K562 (cell line): ENCODE data around the gene LRRC47. TPM values are rescaled to one million over a fixed set of nuclear protein-coding genes. Genes with fewer than 3 reads are reported as not detected.
A peak's percentile ranks its signal among the peaks of the same experiment; 100 is the strongest.

ENCODE experiments used
- CCNT2 ChIP-seq: IDR thresholded peaks from 2 replicates; pipeline ENCODE4 v1.6.1; 2011; ENCODE audit warnings: borderline replicate concordance, low read depth, mild to moderate bottlenecking, moderate library complexity, mixed read lengths, low read length; ENCODE audit not compliant: insufficient read length; ENCODE audit errors: extremely low read depth
- CREB5 ChIP-seq: fragments of 250-450 bp; sonication (Bioruptor Pico); IDR thresholded peaks from 2 replicates; pipeline ENCODE4 v1.5.0; 2020; ENCODE audit warnings: mild to moderate bottlenecking
- E2F1 ChIP-seq: sonication (generic); formaldehyde crosslinking; IDR thresholded peaks from 2 replicates; pipeline ENCODE4 v1.8.1; 2023; ENCODE audit warnings: mild to moderate bottlenecking, missing genetic modification reagents, moderate library complexity
- ETV6 ChIP-seq, 3 experiments: fragments of 150-350 bp in 1 of 3; sonication (generic) in 1 of 3; formaldehyde crosslinking in 1 of 3; IDR thresholded peaks; 2 replicates each; pipeline versions ENCODE4 v1.6.1 to v1.8.0; 2014 to 2022; ENCODE audit warnings: borderline replicate concordance in 2 of 3, low read depth in 2 of 3, antibody characterized with exemption in 1 of 3, low read length in 1 of 3, mild to moderate bottlenecking in 1 of 3, missing genetic modification reagents in 1 of 3
- GTF2B ChIP-seq: IDR thresholded peaks from 2 replicates; pipeline ENCODE4 v1.6.1; 2011; ENCODE audit not compliant: insufficient read length; ENCODE audit errors: extremely low read depth
- MCM5 ChIP-seq: fragments of 450-650 bp; IDR thresholded peaks from 2 replicates; pipeline ENCODE4 v1.6.1; 2016; ENCODE audit warnings: low read depth
- MYC ChIP-seq, 2 experiments: fragments of 250-450 bp in 1 of 2; sonication (Bioruptor Pico) in 1 of 2; IDR thresholded peaks; 2 replicates each; pipeline versions ENCODE4 v1.5.1 to v1.6.1; 2012 to 2021; ENCODE audit warnings: low read depth in 2 of 2, borderline replicate concordance in 1 of 2, improper control_type of control experiment in 1 of 2, low read length in 1 of 2, mild to moderate bottlenecking in 1 of 2, moderate library complexity in 1 of 2
- NCOA6 ChIP-seq: fragments of 450-650 bp; IDR thresholded peaks from 2 replicates; pipeline ENCODE4 v1.6.1; 2017; ENCODE audit warnings: mild to moderate bottlenecking
- NCOR1 ChIP-seq: fragments of 450-650 bp; IDR thresholded peaks from 2 replicates; pipeline ENCODE4 v1.6.1; 2016; ENCODE audit warnings: mild to moderate bottlenecking, moderate library complexity
- NFXL1 ChIP-seq: fragments of 450-650 bp; formaldehyde crosslinking; IDR thresholded peaks from 2 replicates; pipeline ENCODE4 v1.4.0; 2021; ENCODE audit warnings: mild to moderate bottlenecking
- PTBP1 ChIP-seq: fragments of 200-400 bp; formaldehyde crosslinking; IDR thresholded peaks from 2 replicates; pipeline ENCODE4 v1.6.1; 2017; ENCODE audit warnings: low read depth, low read length
- PYGO2 ChIP-seq: fragments of 450-650 bp; IDR thresholded peaks from 2 replicates; pipeline ENCODE4 v1.6.1; 2016; ENCODE audit warnings: mild to moderate bottlenecking, missing genetic modification characterization, moderate library complexity, missing compliant biosample characterization
- SMAD2 ChIP-seq: fragments of 150-350 bp; IDR thresholded peaks from 2 replicates; pipeline ENCODE4 v1.6.1; 2014; ENCODE audit warnings: low read depth, mild to moderate bottlenecking, low read length
- SNIP1 ChIP-seq: fragments of 450-650 bp; IDR thresholded peaks from 2 replicates; pipeline ENCODE4 v1.7.1; 2017; ENCODE audit warnings: low read depth, mild to moderate bottlenecking
- VEZF1 ChIP-seq: fragments of 200-800 bp; sonication (Bioruptor generic); IDR thresholded peaks from 2 replicates; pipeline ENCODE4 v1.6.1; 2017; ENCODE audit warnings: missing genetic modification characterization, missing compliant biosample characterization
- ZBTB33 ChIP-seq: sonication (generic); formaldehyde crosslinking; IDR thresholded peaks from 2 replicates; pipeline ENCODE4 v1.8.1; 2023; ENCODE audit warnings: mild to moderate bottlenecking, missing genetic modification reagents
- ZBTB7A ChIP-seq: IDR thresholded peaks from 2 replicates; pipeline ENCODE4 v1.6.1; 2011; ENCODE audit warnings: low read depth, mild to moderate bottlenecking, low read length, moderate library complexity, borderline replicate concordance; ENCODE audit not compliant: control insufficient read depth
- ZFP36 ChIP-seq: fragments of 150-350 bp; IDR thresholded peaks from 2 replicates; pipeline ENCODE4 v1.6.1; 2018; ENCODE audit warnings: low read length, low read depth; ENCODE audit not compliant: partially characterized antibody
- ZNF24 ChIP-seq: fragments of 450-650 bp; IDR thresholded peaks from 2 replicates; pipeline ENCODE4 v1.6.1; 2016
- ZNF263 ChIP-seq: sonication (generic); formaldehyde crosslinking; IDR thresholded peaks from 2 replicates; pipeline ENCODE4 v1.8.0; 2022; ENCODE audit warnings: mild to moderate bottlenecking, missing genetic modification reagents, borderline replicate concordance
- ZSCAN32 ChIP-seq: fragments of 450-650 bp; formaldehyde crosslinking; IDR thresholded peaks from 2 replicates; pipeline ENCODE4 v1.4.0; 2020; ENCODE audit warnings: mild to moderate bottlenecking, moderate library complexity
- polyA plus RNA-seq, 8 experiments: library from polyadenylated mRNA; depleted of rRNA in 4 of 8; stranded (reverse) in 5 of 8; unstranded in 3 of 8; fragments of >200 nt; fragmentation: Nextera tagmentation in 2 of 8; fragmentation: Illumina TruSeq in 1 of 8; extraction: Ambion mirVana in 2 of 8; extraction: Trizol in 1 of 8; gene quantifications; 2 replicates each; pipeline versions ENCODE4 v1.2.1 to v1.2.3, GENCODE V29; 2011 to 2014; ENCODE audit warnings: inconsistent platforms in 1 of 8, missing spikeins in 1 of 8
- total RNA-seq, 7 experiments: library from RNA; depleted of rRNA in 6 of 7; stranded (reverse); fragments of >200 nt in 6 of 7; fragmentation: Illumina TruSeq in 2 of 7; extraction: Trizol in 2 of 7; gene quantifications; 2 replicates each; pipeline versions ENCODE4 v1.2.1 to v1.2.3, GENCODE V29; 2011 to 2021; ENCODE audit warnings: low replicate concordance in 1 of 7

LRRC47 gene
- total and polyA plus RNA-seq, 9 of the 15 experiments (the other 6 are each of a cell fraction or from before 2014, with no cell fraction given) = 4.6 to 68.0 (median 35.9) TPM

- no peak for TF ChIP-seq CREB5 (CRISPR knock-in tag)
- TF ChIP-seq SNIP1 = no peak
- TF ChIP-seq ZFP36 = peak; percentile 11
- peak; percentile 77 for TF ChIP-seq CCNT2
- TF ChIP-seq NCOA6 = no peak
- TF ChIP-seq PTBP1 = no peak
- TF ChIP-seq NFXL1 = no peak
- TF ChIP-seq VEZF1 = no peak; the same call in none of the 2 replicates
- peak; percentile 68; the same call in 1 of the 2 replicates for TF ChIP-seq ZNF263 (CRISPR knock-in tag)
- TF ChIP-seq GTF2B = no peak
- TF ChIP-seq NCOR1 = peak; percentile 98
- no peak for TF ChIP-seq PYGO2 (tag)
- no peak for TF ChIP-seq E2F1 (CRISPR knock-in tag)
- TF ChIP-seq MYC (IDR thresholded peaks at IDR 0.05; ENCODE audit: low read depth, low read length) = peak; percentile 69; the same call in 1 of the 2 replicates
- no peak; the same call in 1 of the 2 replicates for TF ChIP-seq MYC (CRISPR knock-in tag; IDR thresholded peaks at IDR 0.05; ENCODE audit: borderline replicate concordance, low read depth)
- no peak for TF ChIP-seq ETV6 (IDR thresholded peaks at IDR 0.05; ENCODE audit: borderline replicate concordance in 1 of 2, low read depth in 2 of 2, low read length in 1 of 2)
- no peak for TF ChIP-seq ETV6 (CRISPR knock-in tag; IDR thresholded peaks at IDR 0.05; ENCODE audit: borderline replicate concordance)
- TF ChIP-seq MCM5 = no peak
- TF ChIP-seq ZNF24 = no peak
- TF ChIP-seq ZBTB7A = 0 out of 2 replicates have a peak, but pooled peaks have one; percentile 62
- no peak for TF ChIP-seq ZSCAN32
- TF ChIP-seq ZBTB33 = 0 out of 2 replicates have a peak, but pooled peaks have one; percentile 56
- TF ChIP-seq SMAD2 = no peak
These were observed 21.3 kb downstream of the LRRC47 start (continued) for GRCh38 chr1:3774946-3775489.
